HG03196 (cell line): ENCODE results near the gene RAI1.

Experiments
- ATAC-seq: cut with Tn5 transposase; IDR thresholded peaks from one replicate; pipeline ENCODE4 v1.9.1; 2021; ENCODE audit not compliant: unreplicated experiment

The RAI1 gene

DNA sequence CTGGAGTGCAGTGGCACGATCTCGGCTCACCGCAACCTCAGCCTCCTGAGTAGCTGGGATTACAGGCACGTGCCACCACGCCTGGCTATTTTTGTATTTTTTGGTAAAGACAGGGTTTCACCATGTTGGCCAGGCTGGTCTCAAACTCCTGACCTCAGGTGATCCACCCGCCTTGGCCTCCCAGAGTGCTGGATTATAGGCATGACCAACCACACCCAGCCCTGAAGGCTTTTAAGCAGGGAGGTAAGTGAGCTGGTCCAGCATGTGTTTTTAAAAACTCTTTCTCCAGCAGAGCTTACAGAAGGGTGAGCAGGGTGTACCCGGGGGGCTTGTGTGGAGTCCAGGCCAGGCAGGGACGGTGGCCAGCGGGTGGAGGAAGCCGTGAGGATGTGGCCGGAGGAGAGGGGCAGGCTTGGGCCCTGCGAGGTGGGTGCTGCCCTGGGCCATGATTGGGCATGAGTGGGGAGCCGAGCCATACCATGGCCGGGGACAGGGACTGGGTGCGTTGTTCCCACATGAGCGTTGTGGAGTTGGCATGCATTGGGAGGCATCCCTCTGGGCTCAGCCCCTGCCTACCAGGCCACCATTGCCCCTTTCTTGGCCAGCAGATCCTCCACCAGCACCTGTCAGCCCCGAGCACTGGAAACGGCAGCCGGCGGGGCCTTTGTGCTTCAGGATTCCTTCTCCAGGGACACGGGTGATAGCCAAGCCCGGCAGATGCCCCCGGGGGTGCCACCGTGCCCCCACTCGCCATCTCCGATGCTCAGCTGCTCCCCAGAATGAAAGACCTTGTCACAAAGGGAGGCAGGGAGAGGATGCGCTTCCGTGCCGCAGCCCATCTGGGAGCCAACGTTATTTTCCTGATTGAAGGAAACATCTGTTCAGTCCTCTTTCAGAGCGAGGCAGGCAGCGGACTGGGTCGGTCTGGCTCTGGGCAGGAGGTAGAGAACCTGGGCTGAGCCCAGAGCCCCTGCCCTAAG lies 64.5 kb downstream of the RAI1 start:
- no peak for ATAC-seq

DNA sequence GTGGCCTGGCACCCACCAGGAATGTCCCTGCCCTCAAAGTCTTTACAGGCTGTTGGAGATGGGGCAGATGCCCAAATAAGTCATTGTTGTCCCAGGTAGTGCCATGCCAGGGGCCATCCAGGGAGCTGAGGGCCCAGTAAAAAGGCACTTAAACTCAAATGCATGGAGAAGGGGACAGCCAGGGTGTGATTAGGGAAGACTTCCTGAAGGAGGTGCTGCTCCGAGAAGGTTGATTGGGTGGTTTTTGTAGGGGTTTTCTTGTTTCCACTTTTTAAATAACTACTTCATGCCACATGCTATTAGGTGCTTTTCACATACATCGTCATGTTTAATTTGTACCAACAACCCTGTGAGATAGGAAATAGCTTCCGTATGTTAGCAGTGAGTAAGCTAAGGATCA lies 66.9 kb downstream of the RAI1 start:
- ATAC-seq = no peak

DNA sequence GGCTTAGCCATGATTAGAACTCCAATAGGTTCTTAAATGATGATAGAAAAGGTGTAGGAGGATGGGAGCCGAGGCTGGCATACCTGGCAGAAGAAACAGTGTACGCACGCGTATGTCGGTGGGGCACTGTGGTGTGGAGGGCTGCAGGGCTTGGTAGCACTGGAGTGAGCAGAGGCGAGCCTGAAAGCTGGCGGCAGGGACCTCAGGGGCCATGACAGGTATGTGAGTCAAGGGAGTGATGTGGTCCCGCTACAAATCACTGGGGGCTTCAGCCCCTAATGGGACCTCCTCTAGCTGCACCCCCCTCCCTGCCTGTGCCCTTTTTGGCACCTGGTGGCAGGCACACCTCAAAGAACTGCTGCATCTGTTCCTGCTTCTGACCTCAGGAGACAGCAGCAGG lies 67.3 kb downstream of the RAI1 start:
- ATAC-seq = no peak

DNA sequence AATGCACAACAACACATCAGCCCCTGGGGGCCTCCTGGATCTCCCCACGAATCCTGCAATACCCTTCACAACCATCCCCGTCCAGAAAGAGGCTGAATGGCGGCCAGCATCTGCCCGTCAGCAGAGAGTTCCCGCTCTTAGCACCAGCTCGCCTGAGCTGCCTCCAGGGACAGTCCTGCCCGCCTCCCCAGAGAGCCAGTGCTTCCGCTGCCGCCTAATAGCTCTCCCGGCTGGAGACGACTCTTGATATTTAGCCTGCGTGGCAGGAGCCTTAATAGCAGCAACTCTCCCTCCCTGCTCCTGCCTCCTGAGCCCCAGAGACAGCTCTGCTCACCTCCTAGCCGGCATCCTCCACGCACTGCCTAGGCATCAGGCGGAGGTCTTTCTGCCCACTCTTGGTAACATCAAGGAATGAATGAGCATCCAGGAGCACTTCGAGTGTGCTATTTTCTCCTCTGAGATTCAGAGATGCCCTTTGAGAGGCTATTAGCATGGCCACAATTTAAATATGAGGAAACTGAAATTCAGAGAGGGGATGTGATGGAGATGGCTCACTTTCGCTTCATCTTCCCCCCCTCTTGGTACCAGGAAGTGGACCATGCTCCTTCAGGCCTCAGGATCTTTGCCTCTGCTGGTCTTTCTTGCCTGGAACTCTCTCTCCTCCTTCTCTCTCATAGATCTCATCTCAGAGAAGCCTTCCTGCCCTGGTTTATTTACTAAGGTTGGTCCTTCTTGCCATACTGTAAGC lies 67.9 kb downstream of the RAI1 start:
- ATAC-seq = no peak

DNA sequence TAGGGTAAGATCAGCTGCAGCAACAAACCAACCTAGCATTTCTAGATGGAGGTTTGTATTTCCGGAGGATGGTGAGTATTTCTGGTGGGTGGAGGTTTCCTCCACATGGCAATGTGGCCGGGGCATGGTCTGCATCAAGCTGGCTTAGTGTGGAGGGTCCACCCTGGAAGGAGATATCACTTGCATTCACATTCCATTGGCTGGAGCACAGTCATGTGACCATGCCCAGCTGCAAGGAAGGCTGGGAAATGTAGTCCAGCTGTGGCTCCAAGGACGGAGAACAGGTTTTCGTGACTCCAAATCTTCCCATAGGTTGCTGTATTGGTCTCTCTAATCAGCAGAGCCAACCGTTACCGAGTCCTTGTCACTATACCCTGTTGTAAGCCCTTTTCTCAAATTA lies 68.7 kb downstream of the RAI1 start:
- ATAC-seq = no peak

DNA sequence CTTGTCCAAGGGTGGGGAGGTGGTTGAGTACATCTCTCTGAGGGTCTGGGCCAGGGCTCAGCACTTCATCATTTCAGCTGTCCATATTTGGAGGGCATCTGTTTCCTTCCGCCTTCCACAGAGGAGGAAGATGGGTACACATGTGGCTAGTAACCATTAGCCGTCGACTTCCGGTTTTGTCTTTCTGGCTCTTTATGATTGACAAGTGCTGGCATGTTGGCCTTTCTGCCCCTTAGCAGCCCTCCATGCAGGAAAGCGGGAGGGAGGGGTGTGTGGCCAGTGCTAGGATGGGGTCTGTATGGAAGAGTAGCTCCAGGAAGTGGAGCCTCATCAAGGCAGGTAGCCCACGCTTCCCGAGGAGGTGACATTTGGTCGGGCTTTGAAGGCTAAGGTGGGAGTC lies 69.6 kb downstream of the RAI1 start:
- ATAC-seq = peak; percentile 23

DNA sequence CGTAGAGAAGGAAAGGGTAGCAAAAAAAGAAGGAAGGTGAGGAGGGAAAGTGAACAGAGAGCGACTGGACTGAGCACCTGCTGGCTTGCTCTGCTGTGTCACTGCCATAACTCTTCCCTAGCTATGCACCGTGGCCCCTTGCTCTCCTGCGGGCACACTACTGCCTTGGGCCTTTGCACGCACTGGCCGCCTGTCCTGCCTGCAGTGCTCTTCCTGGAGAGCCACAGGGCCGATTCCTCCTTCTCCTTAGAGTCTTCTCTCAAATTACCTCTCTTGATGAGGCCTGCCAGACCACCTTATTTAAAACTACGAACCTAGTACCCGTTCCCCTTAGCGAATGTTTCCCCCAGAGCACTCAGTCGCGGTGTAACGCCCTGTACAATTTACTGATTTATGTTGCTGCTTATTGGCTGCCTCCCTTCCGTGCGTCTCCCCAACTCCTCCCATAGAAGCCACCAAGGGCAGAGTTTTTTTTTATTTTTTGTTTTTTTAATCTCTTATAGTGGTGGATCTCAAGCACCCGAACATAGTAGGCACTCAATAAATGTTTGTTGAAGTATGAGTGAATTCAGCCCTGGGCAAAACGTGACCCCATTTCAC lies 70.3 kb downstream of the RAI1 start:
- no peak for ATAC-seq

DNA sequence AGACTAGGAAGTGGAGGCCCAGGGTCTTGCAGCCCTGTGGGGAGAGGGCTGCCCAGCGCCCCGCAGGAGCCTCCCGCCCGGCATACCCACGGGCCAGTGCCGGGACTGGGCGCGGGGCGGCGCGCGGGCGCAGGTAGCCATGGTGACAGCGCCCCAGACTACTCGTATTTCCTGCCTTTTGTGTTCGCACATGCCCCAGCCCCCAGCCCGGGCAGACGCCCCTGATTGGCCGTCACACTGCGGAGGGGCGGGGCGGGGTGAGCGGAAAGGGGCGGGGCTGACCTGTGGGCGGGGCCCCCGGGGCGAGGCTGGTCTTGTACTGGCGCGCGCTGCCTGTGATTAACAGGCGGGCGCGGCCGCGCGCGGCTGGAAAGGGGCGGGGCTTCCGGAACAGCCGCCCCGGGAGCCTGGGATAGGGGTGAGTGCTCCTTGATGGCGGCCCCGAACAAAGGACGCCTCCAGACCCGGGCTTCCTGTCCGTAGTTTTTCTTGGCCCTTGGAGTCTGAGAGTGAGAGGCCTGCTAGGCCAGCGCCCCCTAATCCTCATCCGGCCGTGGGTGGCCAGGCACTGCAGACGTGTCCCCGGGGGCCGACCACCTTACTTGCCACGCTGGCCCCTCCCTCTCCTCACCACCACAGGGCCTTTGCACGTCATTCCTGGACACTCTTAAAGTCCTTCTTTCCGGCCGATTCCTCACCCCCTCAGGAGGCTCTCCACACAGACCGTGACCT lies 71.0 kb downstream of the RAI1 start:
- ATAC-seq = peak; percentile 75

DNA sequence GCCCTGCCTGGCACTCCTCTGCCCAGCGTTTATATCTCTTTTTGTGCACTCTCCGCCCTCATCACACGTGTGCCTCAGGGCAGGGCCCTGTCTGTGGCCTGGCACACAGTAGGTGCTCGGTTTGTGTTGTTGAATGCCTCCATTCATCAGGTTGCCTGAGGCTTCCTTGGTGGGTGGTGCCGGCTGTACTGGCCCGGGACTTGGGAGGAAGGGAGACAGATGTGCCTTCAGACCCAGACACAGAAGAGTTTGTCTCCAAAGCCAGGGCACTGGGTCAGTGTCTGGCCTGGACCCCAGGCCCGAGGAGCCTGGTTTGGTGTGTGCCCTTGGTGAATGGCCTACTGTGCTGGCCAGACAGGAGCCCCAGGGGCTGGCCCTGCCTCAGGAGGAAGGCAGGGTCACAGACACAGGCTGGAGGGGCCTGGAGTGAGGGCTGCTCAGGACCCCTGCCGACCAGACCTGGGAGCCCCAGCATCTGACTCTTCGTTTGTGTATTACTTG lies 71.6 kb downstream of the RAI1 start:
- ATAC-seq = no peak

DNA sequence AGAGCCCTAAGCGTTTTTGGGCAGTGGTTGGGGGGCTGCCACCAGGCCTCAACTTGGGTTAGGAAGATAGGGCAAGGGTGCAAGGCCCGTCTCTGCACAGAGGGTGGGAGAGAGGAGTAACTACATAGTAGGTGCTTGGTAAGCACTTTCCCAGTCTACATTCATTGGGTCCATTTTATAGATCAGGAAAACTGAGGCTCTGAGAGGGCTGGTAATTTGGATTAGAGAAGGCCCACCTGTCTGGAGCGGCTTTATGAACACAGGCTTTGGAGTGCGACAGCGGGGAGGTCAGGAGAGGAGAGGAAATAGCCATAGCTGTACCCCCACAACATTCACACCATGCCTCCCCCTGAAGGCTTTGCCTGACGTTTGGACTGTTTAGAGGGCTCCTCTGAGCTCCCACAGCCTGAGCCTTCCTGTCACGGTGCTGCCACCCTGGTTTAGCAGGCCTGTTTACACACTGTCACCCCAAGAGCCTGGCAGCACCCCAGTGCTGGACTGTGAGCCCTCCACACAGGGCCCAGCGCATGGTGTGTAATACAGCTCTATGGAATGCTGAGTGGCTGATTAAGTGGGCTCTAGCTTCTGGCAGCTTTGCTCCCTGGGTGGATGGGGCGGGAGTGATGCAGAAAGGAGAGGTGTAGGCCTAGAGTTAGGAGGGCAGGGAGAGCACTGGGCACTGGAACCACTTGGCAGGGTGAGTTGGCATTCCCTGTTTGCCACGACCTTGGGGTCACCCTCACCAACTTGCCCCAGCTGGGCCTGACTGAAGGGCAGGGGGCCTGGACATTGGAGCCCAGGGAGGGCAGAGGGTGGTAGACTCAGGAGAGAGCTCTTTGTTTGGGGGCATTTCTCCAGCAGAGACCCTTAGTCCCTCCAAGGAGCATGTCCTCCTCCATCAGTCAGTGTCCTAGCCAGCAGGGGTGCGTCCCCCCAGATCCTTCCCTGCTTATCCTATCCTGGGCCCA lies 73.7 kb downstream of the RAI1 start:
- ATAC-seq = no peak

DNA sequence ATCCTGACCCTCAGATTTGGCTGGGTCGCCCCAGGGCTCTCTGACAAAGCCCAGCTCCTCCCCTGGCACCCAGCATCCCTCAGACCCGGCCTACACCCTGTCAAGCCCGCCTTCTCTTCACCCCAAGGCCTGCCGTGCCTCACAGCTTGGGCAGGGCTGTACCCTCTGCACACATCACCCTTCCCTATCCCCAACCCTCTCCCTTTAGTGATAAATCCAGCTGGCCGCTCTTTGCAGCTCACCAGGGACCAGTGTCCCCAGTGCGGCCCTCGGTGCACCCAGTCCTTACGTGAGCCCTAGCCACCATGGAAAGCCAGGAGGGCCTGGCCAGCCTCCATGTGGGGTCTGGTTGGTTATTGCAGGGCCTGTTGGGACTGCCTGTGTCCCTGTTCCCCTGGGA lies 74.5 kb downstream of the RAI1 start:
- ATAC-seq = no peak

DNA sequence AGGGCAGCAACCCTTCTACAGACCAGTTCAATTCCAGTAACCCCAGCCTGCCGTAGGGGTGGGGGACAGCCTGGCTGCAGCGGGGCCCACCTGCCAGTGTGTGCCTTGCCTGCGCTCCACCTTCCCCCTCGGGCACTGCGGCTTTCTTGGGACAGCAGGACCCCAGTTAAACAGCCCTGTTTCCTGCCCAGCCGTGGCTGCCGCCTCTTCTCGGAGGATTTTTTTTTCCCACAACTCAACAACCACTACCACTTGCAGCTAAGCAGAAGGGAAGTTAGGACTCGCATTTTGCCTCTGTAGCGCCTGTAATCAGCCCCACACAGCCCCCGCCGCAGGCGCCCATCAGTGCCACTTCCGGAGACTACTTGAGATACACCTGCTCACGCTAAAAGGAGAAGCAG lies 76.1 kb downstream of the RAI1 start:
- no peak for ATAC-seq

DNA sequence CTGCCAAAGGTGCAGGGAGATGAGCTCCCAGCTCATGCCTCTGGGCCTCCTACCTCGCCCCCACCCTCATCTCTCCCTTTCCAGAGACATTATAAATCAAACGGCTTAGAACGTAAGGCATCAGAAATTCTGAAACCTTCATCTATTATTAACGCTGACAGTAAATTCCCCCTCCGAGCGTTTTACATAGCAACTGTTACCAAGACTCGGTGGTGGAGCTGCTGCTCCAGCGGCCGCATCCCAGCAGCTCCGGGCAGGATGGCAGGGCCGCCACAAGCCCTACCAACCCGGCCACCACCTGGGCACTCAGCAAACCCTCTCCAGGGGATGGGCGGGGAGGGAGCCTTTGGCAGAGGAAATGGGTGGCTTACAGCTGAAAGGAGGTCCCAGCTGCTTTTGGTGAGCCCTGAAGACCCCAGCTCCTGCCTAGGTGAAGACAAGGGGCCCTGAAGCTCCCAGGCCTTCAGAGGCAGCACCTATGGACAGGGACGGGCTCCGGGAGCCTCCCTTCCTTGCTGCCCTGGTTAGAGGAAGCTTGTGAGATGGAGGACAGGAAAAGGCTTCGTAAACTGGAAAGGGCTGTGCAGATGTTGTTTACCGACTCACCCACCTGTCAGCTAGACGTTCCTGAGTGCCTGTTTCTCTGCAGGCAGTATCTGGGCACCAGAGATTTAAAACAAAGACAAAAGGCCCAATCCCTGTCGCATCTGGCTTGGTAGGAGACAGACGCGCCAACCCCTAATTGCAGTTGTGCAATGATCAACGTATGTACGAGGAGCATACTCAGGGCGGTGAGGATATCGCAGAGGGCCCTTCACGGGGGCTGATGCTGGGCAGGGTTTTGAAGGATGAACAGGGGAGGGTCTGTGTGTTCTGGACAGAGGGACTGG lies 76.9 kb downstream of the RAI1 start:
- ATAC-seq = no peak

DNA sequence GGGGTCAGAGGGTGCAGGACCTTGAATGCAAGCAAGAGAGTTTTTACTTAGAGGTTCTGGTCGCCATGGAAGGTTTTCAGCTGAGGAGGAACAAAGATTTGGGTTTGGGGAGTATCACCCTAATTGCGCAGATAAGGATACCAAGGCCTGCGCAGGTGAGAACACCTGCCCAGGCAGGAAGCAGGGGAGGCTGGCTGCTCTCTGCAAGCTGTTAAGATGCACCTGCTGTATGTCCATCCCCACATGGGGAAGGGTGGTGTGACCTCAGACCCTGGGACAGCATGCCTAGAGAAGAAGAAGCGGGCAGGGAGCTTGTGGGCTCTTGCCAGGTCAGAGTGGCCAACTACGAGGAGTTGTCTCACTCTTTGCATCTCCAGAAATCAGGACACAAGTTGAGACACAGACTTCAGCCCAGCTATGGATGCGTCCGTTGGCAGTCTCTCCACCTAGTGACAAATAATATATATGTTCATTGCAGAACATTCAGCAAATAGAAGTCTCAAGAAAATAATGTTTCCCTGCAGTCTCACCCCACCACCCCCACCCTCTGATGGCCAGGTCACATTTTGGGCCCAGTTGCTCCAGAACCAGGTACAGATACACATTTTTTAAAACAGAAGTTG lies 77.8 kb downstream of the RAI1 start:
- no peak for ATAC-seq

DNA sequence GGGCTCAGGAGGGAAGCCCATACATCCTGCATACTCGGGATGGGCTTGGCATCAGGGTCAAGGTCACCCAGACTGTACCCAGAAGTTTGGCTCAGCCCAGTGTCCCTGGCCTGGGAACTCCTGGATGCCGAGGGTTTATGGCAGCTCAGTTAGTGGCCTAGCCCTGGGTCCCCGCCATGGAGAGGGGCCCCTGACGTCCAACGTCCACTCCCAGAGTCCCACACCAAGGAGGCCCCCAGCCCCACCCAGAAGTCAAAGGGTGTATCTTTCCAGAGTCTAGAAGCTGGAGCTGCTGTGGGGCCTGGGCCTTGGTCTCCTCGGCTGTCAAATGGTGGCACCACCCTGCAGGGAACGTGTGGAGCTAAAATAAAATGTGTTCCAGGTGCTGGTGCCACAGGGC lies 79.1 kb downstream of the RAI1 start:
- no peak for ATAC-seq

DNA sequence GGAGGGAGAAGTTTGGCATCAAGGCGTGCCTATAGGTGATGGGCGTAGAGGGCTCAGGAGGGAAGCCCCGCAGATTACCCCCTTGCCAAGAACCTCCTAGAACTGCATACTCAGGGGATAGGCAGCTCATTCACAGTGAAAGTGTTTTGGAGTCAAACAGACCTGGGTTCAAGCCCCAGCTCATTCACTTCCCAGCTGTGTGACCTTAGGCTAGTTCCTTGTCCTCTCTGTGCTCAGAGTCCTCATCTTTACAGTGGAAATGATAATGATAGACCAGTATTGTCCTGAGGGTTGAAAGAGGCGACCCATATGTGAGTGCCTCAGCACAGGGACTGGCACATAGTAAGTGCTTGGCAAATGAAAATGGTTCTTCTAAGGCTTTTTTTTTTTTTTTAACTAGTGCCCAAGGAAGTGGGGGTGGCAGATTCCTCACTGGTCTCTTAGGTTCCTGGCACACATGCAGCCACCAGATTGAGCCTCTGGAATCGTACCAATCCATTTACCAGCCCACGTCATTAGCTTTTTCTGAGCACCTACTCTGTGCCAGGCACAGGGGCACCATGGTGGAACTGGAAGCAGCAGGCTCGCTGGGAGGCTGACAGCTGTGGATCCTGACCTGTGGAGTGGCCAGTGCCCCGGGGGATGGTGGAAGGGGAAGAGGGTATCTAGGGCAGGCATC lies 79.8 kb downstream of the RAI1 start:
- ATAC-seq = no peak

DNA sequence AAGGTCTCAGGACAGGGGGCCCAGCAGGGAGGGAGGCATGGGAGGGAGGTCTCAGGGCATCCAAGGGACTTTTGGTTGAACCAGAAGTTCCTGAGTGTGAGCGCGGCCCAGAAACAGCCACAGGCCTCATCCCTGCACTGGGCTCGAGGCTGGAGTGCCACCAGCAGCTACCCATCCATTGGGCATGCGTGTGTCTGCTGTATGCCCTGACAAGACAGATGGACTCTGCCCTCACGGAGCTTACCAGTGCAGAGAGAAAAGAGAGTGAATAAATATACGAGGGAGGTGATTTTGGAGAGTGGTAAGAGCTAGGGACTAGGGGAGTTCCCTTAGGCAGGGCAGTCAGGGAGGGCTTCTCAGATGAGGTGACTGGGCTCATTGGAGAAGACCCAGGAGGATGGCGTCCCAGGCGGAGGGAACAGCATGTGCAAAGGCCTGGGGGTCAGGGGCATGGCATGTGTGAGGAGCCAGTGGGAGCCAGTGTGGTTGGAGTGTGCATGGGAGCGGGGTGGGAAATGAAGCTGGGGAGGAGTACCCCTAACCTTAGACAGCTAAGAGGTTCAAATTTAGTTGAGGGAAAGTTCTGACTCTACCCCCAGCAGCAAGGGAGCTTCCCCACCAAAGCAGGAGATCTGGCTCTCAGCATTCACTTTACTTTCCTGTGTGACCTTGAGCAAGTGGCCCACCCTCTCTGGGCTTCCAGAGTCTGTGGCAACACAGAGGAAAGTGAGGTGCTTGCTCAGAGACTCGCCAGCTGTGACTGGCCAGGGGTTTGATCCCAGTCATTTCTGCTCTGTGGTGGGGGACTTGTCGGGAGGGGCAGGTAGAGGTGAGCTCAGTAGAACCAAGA lies 80.9 kb downstream of the RAI1 start:
- no peak for ATAC-seq
